ENCODE results near the gene CAD. TPM values are rescaled to one million over a fixed set of nuclear protein-coding genes. Genes with fewer than 3 reads are reported as not detected.

CAD gene
- 100 to 1,000 TPM; 120 to 127 TPM for total RNA-seq
- polyA plus RNA-seq (2013, experiment 1 of 2): 51.5 TPM
- 53.2 TPM for polyA plus RNA-seq (2013, experiment 2 of 2)
- long read RNA-seq, experiment 1, partial matches to known transcripts: 33 of 43 reads
- long read RNA-seq, experiment 1, other reads (novel, unspliced or antisense): 10 of 43 reads
- long read RNA-seq, experiment 2, full-length matches to known transcripts: 25 of 88 reads
- long read RNA-seq, experiment 2, partial matches to known transcripts: 54 of 88 reads
- long read RNA-seq, experiment 2, other reads (novel, unspliced or antisense): 9 of 88 reads
- long read RNA-seq, experiment 3, full-length matches to known transcripts: 24 of 130 reads
- long read RNA-seq, experiment 3, partial matches to known transcripts: 86 of 130 reads
- long read RNA-seq, experiment 3, other reads (novel, unspliced or antisense): 20 of 130 reads
- long read RNA-seq, experiment 4: 0 reads

- Histone ChIP-seq H3K27me3 (ENCODE audit: control insufficient read depth, insufficient read depth, low read length, poor library complexity, severe bottlenecking) (no peaks in the 10 kb centered on the region), H3K36me3 (ENCODE audit: control insufficient read depth, insufficient read depth, low read length) (peaks cover 44% of the 10 kb centered on the region), H3K9me3 (ENCODE audit: control insufficient read depth, low read length) (no peaks in the 10 kb centered on the region), H3K9ac (ENCODE audit: extremely low read depth, low read length, poor library complexity, severe bottlenecking) (peak within 1 kb of the TSS; percentile 89), H3K4me1 (ENCODE audit: control insufficient read depth, insufficient read depth, low read length) (no peaks in the 10 kb centered on the region), H3K27ac (ENCODE audit: low read depth, low read length) (peak within 1 kb of the TSS; percentile 68), H3K4me3 (ENCODE audit: low read length) (peak within 1 kb of the TSS; percentile 85)
- Mint-ChIP-seq H3K27ac (peak within 1 kb of the TSS; percentile 96), H3K4me1 (peaks cover 31% of the 10 kb centered on the region), H3K36me3 (ENCODE audit: low read depth) (peaks cover 48% of the 10 kb centered on the region), H3K27me3 (ENCODE audit: insufficient read depth) (no peaks in the 10 kb centered on the region), H3K9me3 (no peaks in the 10 kb centered on the region), H3K4me3 (peak within 1 kb of the TSS; percentile 92)
- TF ChIP-seq CTCF (conservative IDR thresholded peaks at IDR 0.05): peak; percentile 49
- WGBS, 2 experiments (ENCODE audit: insufficient coverage in 1 of 2, insufficient read length in 1 of 2): 2 to 4% methylated on average over 17 to 72 of the region's 72 CpGs
- peak; percentile 94 for DNase-seq
Measured at GRCh38 chr2:27217173-27218121, at the start of gene CAD. CAD (plus strand) TSS chr2:27217369; CDS start chr2:27217552, 183 bp downstream.

- Histone ChIP-seq H3K4me1 (ENCODE audit: control insufficient read depth, insufficient read depth, low read length) (no peaks in the 10 kb centered on the region), H3K9ac (ENCODE audit: extremely low read depth, low read length, poor library complexity, severe bottlenecking) (no peak overlapping the region), H3K36me3 (ENCODE audit: control insufficient read depth, insufficient read depth, low read length) (no peaks in the 10 kb centered on the region), H3K27ac (ENCODE audit: low read depth, low read length) (no peak overlapping the region), H3K4me3 (ENCODE audit: low read length) (no peak overlapping the region), H3K27me3 (ENCODE audit: control insufficient read depth, insufficient read depth, low read length, poor library complexity, severe bottlenecking) (peaks cover 24% of the 10 kb centered on the region), H3K9me3 (ENCODE audit: control insufficient read depth, low read length) (no peaks in the 10 kb centered on the region)
- Mint-ChIP-seq H3K27ac (no peak overlapping the region), H3K27me3 (ENCODE audit: insufficient read depth) (peaks cover 12% of the 10 kb centered on the region), H3K4me1 (no peaks in the 10 kb centered on the region), H3K4me3 (no peak overlapping the region), H3K36me3 (ENCODE audit: low read depth) (no peaks in the 10 kb centered on the region), H3K9me3 (no peaks in the 10 kb centered on the region)
- no peak for TF ChIP-seq CTCF (conservative IDR thresholded peaks at IDR 0.05)
- DNase-seq: no peak
- 83 to 94% methylated on average over 2 to 5 of the region's 6 CpGs for WGBS, 2 experiments (ENCODE audit: insufficient coverage in 1 of 2, insufficient read length in 1 of 2)
Measured at GRCh38 chr2:27170581-27171337, 46.4 kb upstream of the CAD start.

GRCh38 chr2:27171351-27171848 is 45.8 kb upstream of the CAD start:
- H3K27ac Mint-ChIP-seq: no peak overlapping the region
- Histone ChIP-seq H3K36me3 (ENCODE audit: control insufficient read depth, insufficient read depth, low read length) (no peaks in the 10 kb centered on the region), H3K4me1 (ENCODE audit: control insufficient read depth, insufficient read depth, low read length) (no peaks in the 10 kb centered on the region), H3K9me3 (ENCODE audit: control insufficient read depth, low read length) (no peaks in the 10 kb centered on the region), H3K9ac (ENCODE audit: extremely low read depth, low read length, poor library complexity, severe bottlenecking) (no peak overlapping the region), H3K4me3 (ENCODE audit: low read length) (no peak overlapping the region), H3K27me3 (ENCODE audit: control insufficient read depth, insufficient read depth, low read length, poor library complexity, severe bottlenecking) (peaks cover 24% of the 10 kb centered on the region), H3K27ac (ENCODE audit: low read depth, low read length) (no peak overlapping the region)
- WGBS, 2 experiments (ENCODE audit: insufficient coverage in 1 of 2, insufficient read length in 1 of 2): 90 to 94% methylated on average over 7 to 8 of the region's 8 CpGs
- no peak for DNase-seq
- no peak overlapping the region for H3K4me3 Mint-ChIP-seq
- no peaks in the 10 kb centered on the region for H3K9me3 Mint-ChIP-seq
- TF ChIP-seq CTCF (conservative IDR thresholded peaks at IDR 0.05): no peak
- H3K27me3 Mint-ChIP-seq (ENCODE audit: insufficient read depth): peaks cover 12% of the 10 kb centered on the region
- no peaks in the 10 kb centered on the region for H3K4me1 Mint-ChIP-seq
- no peaks in the 10 kb centered on the region for H3K36me3 Mint-ChIP-seq (ENCODE audit: low read depth)

Data from endodermal cell (in vitro differentiated cells).